Activated CD4-positive, alpha-beta T cell treated with anti-CD3 and anti-CD28 coated beads, Interleukin-2, Interleukin-6, amounts not matched to agents 100 ng/mL and 50 ng/mL, durations not matched to agents 16 hours and 8 hours (primary cell): ENCODE data around the gene NOL4L.

ENCODE experiments used
- DNase-seq: peaks from one replicate; pipeline ENCODE4 v3.0.0-alpha.2; 2020

NOL4L gene

GRCh38 chr20:32439132-32439829 lies 145.9 kb downstream of the NOL4L start:
- DNase-seq = peak; percentile 35

- DNase-seq = no peak
Observed at GRCh38 chr20:32438331-32438858, 146.7 kb downstream of the NOL4L start.

- DNase-seq = peak; percentile 26
Observed at GRCh38 chr20:32437391-32438074, 147.6 kb downstream of the NOL4L start.

GRCh38 chr20:32436968-32437367 lies 148.2 kb downstream of the NOL4L start:
- no peak for DNase-seq

GRCh38 chr20:32436142-32436861 lies 148.8 kb downstream of the NOL4L start:
- no peak for DNase-seq

- no peak for DNase-seq
Observed at GRCh38 chr20:32435449-32436107, 149.6 kb downstream of the NOL4L start.

- no peak for DNase-seq
Observed at GRCh38 chr20:32434434-32434833, 150.7 kb downstream of the NOL4L start.

GRCh38 chr20:32433311-32434021 lies 151.7 kb downstream of the NOL4L start:
- no peak for DNase-seq

- no peak for DNase-seq
Observed at GRCh38 chr20:32432277-32432676, 152.9 kb downstream of the NOL4L start.

GRCh38 chr20:32431457-32431856 lies 153.7 kb downstream of the NOL4L start:
- no peak for DNase-seq

- no peak for DNase-seq
Observed at GRCh38 chr20:32429745-32430360, 155.3 kb downstream of the NOL4L start.

GRCh38 chr20:32429343-32429742 lies 155.8 kb downstream of the NOL4L start:
- DNase-seq = no peak

GRCh38 chr20:32427996-32428395 lies 157.1 kb downstream of the NOL4L start:
- DNase-seq = no peak

GRCh38 chr20:32421290-32421689 lies 163.8 kb downstream of the NOL4L start:
- DNase-seq = no peak

GRCh38 chr20:32418376-32418775 lies 166.8 kb downstream of the NOL4L start:
- DNase-seq = peak; percentile 32

- DNase-seq = no peak
Observed at GRCh38 chr20:32416206-32416605, 168.9 kb downstream of the NOL4L start.

GRCh38 chr20:32415494-32415893 lies 169.6 kb downstream of the NOL4L start:
- DNase-seq = no peak

- no peak for DNase-seq
Observed at GRCh38 chr20:32411955-32412706, 173.0 kb downstream of the NOL4L start.

- DNase-seq = peak; percentile 64
Observed at GRCh38 chr20:32407131-32407750, 177.9 kb downstream of the NOL4L start.

- no peak for DNase-seq
Observed at GRCh38 chr20:32406701-32407100, 178.4 kb downstream of the NOL4L start.

- no peak for DNase-seq
Observed at GRCh38 chr20:32404017-32404416, 181.1 kb downstream of the NOL4L start.
